Measurements from ENCODE around the gene FZD4. TPM values are rescaled to one million over a fixed set of nuclear protein-coding genes. Genes with fewer than 3 reads are reported as not detected.
A peak's percentile ranks its signal among the peaks of the same experiment; 100 is the strongest.
"Not testable (repeated sequence)": the region's sequence is repeated elsewhere in the genome, so short reads cannot be mapped to it uniquely, and the experiment has no call there.

The FZD4 gene
- total RNA-seq, 1 experiment from 2014 or later = 6.8 TPM

- no peak for DNase-seq (ENCODE audit: low read depth)
These were observed 16.8 kb downstream of the FZD4 start for GRCh38 chr11:86938203-86938899.

- DNase-seq (ENCODE audit: low read depth) = not testable (repeated sequence)
These were observed 17.9 kb downstream of the FZD4 start for GRCh38 chr11:86937193-86937806.

GRCh38 chr11:86934926-86935579, 20.1 kb downstream of the FZD4 start:
- peak; percentile 42 for DNase-seq (ENCODE audit: low read depth)

GRCh38 chr11:86934582-86934900, 20.7 kb downstream of the FZD4 start:
- DNase-seq (ENCODE audit: low read depth) = no peak

- DNase-seq (ENCODE audit: low read depth) = no peak
These were observed 21.2 kb downstream of the FZD4 start for GRCh38 chr11:86933891-86934581.

- DNase-seq (ENCODE audit: low read depth) = no peak
These were observed 22.0 kb downstream of the FZD4 start for GRCh38 chr11:86932924-86933875.

GRCh38 chr11:86932259-86932585, 23.0 kb downstream of the FZD4 start:
- DNase-seq (ENCODE audit: low read depth) = no peak

- peak; percentile 97 for DNase-seq (ENCODE audit: low read depth)
These were observed 23.5 kb downstream of the FZD4 start for GRCh38 chr11:86931548-86932258.

GRCh38 chr11:86930957-86931547, 24.1 kb downstream of the FZD4 start:
- DNase-seq (ENCODE audit: low read depth) = no peak

- DNase-seq (ENCODE audit: low read depth) = no peak
These were observed 28.2 kb downstream of the FZD4 start for GRCh38 chr11:86926975-86927374.

- DNase-seq (ENCODE audit: low read depth) = peak; percentile 62
These were observed 31.0 kb downstream of the FZD4 start for GRCh38 chr11:86923999-86924766.

- DNase-seq (ENCODE audit: low read depth) = no peak
These were observed 33.0 kb downstream of the FZD4 start for GRCh38 chr11:86922225-86922624.

GRCh38 chr11:86919557-86920210, 35.5 kb downstream of the FZD4 start:
- peak; percentile 77 for DNase-seq (ENCODE audit: low read depth)

GRCh38 chr11:86918973-86919372, 36.2 kb downstream of the FZD4 start:
- peak; percentile 49 for DNase-seq (ENCODE audit: low read depth)

- no peak for DNase-seq (ENCODE audit: low read depth)
These were observed 36.7 kb downstream of the FZD4 start for GRCh38 chr11:86918496-86918895.

- DNase-seq (ENCODE audit: low read depth) = no peak
These were observed 37.6 kb downstream of the FZD4 start for GRCh38 chr11:86917589-86917988.

GRCh38 chr11:86916330-86916729, 38.9 kb downstream of the FZD4 start:
- peak; percentile 96 for DNase-seq (ENCODE audit: low read depth)

GRCh38 chr11:86915850-86916249, 39.3 kb downstream of the FZD4 start:
- DNase-seq (ENCODE audit: low read depth) = peak; percentile 51

GRCh38 chr11:86914865-86915519, 40.2 kb downstream of the FZD4 start:
- DNase-seq (ENCODE audit: low read depth) = no peak

Data from M059J (cell line).